K562 (cell line): ENCODE results near the gene MYO1F. TPM values are rescaled to one million over a fixed set of nuclear protein-coding genes. Genes with fewer than 3 reads are reported as not detected.
A peak's percentile ranks its signal among the peaks of the same experiment; 100 is the strongest.

Experiments used
- CBX5 ChIP-seq: IDR thresholded peaks from 2 replicates; pipeline ENCODE4 v1.6.1; 2014; ENCODE audit warnings: low read depth, borderline replicate concordance
- CREB1 ChIP-seq, 2 experiments: sonication (generic) in 1 of 2; formaldehyde crosslinking in 1 of 2; IDR thresholded peaks; 2 replicates each; pipeline versions ENCODE4 v1.6.1 to v1.8.0; 2012 to 2022; ENCODE audit warnings: inconsistent platforms in 1 of 2, mild to moderate bottlenecking in 1 of 2, missing genetic modification reagents in 1 of 2, moderate library complexity in 1 of 2
- CREM ChIP-seq: IDR thresholded peaks from 2 replicates; pipeline ENCODE4 v1.6.1; 2014; ENCODE audit warnings: antibody characterized with exemption, low read depth
- CXXC5 ChIP-seq: fragments of 250-450 bp; sonication (Bioruptor Pico); IDR thresholded peaks from 2 replicates; pipeline ENCODE4 v1.8.0; 2022; ENCODE audit warnings: inconsistent platforms, mild to moderate bottlenecking, moderate library complexity
- ELF4 ChIP-seq: fragments of 450-650 bp; formaldehyde crosslinking; IDR thresholded peaks from 2 replicates; pipeline ENCODE4 v1.4.0; 2022; ENCODE audit warnings: missing genetic modification characterization
- IRF1 ChIP-seq: sonication (generic); formaldehyde crosslinking; IDR thresholded peaks from 2 replicates; pipeline ENCODE4 v1.8.0; 2022; ENCODE audit warnings: missing genetic modification reagents, mild to moderate bottlenecking, borderline replicate concordance
- LCOR ChIP-seq: sonication (generic); formaldehyde crosslinking; IDR thresholded peaks from 2 replicates; pipeline ENCODE4 v1.8.0; 2022; ENCODE audit warnings: mild to moderate bottlenecking, missing genetic modification reagents
- NRF1 ChIP-seq, 2 experiments: fragments of 450-650 bp; IDR thresholded peaks in 1 of 2; conservative IDR thresholded peaks in 1 of 2; 2 replicates each; pipeline ENCODE4 v1.6.1; 2014; ENCODE audit warnings: mild to moderate bottlenecking in 2 of 2
- NUFIP1 ChIP-seq: fragments of 450-650 bp; IDR thresholded peaks from 2 replicates; pipeline ENCODE4 v1.6.1; 2018; ENCODE audit not compliant: partially characterized antibody
- POLR2B ChIP-seq: fragments of 450-650 bp; IDR thresholded peaks from 2 replicates; pipeline ENCODE4 v1.6.1; 2018; ENCODE audit warnings: low read depth; ENCODE audit not compliant: partially characterized antibody
- RAD21 ChIP-seq, 2 experiments: fragments of 250-450 bp in 1 of 2; fragments of 450-650 bp in 1 of 2; sonication (Bioruptor Pico) in 1 of 2; formaldehyde crosslinking in 1 of 2; IDR thresholded peaks in 1 of 2; conservative IDR thresholded peaks in 1 of 2; 2 replicates each; pipeline versions ENCODE4 v1.4.0 to v1.8.0; 2020 to 2022; ENCODE audit warnings: mild to moderate bottlenecking in 2 of 2, moderate library complexity in 1 of 2
- RBFOX2 ChIP-seq: fragments of 200-400 bp; formaldehyde crosslinking; IDR thresholded peaks from 2 replicates; pipeline ENCODE4 v1.6.1; 2017; ENCODE audit warnings: low read depth, mild to moderate bottlenecking, low read length, moderate library complexity
- RBM15 ChIP-seq: fragments of 200-400 bp; formaldehyde crosslinking; IDR thresholded peaks from 2 replicates; pipeline ENCODE4 v1.6.1; 2018; ENCODE audit warnings: mild to moderate bottlenecking, low read length, moderate library complexity; ENCODE audit not compliant: insufficient read depth
- SMAD4 ChIP-seq: fragments of 250-450 bp; sonication (Bioruptor Pico); conservative IDR thresholded peaks from 2 replicates; pipeline ENCODE4 v1.8.0; 2021; ENCODE audit warnings: inconsistent platforms, mild to moderate bottlenecking, moderate library complexity
- SP2 ChIP-seq: IDR thresholded peaks from 2 replicates; pipeline ENCODE4 v1.6.1; 2011; ENCODE audit warnings: mild to moderate bottlenecking, low read depth, low read length, moderate library complexity; ENCODE audit not compliant: poor library complexity, severe bottlenecking; ENCODE audit errors: extremely low read depth
- SUPT5H ChIP-seq: fragments of 450-650 bp; IDR thresholded peaks from 2 replicates; pipeline ENCODE4 v1.6.1; 2016
- WHSC1 ChIP-seq: IDR thresholded peaks from one replicate; pipeline ENCODE4 v1.6.1; 2012; ENCODE audit warnings: low read length, control low read depth, inconsistent platforms
- ZBTB7A ChIP-seq: IDR thresholded peaks from 2 replicates; pipeline ENCODE4 v1.6.1; 2011; ENCODE audit warnings: low read depth, mild to moderate bottlenecking, low read length, moderate library complexity, borderline replicate concordance; ENCODE audit not compliant: control insufficient read depth
- ZNF316 ChIP-seq: fragments of 450-650 bp; IDR thresholded peaks from 2 replicates; pipeline ENCODE4 v1.6.1; 2016
- polyA plus RNA-seq, 8 experiments: library from polyadenylated mRNA; depleted of rRNA in 4 of 8; stranded (reverse) in 5 of 8; unstranded in 3 of 8; fragments of >200 nt; fragmentation: Nextera tagmentation in 2 of 8; fragmentation: Illumina TruSeq in 1 of 8; extraction: Ambion mirVana in 2 of 8; extraction: Trizol in 1 of 8; gene quantifications; 2 replicates each; pipeline versions ENCODE4 v1.2.1 to v1.2.3, GENCODE V29; 2011 to 2014; ENCODE audit warnings: inconsistent platforms in 1 of 8, missing spikeins in 1 of 8
- total RNA-seq, 7 experiments: library from RNA; depleted of rRNA in 6 of 7; stranded (reverse); fragments of >200 nt in 6 of 7; fragmentation: Illumina TruSeq in 2 of 7; extraction: Trizol in 2 of 7; gene quantifications; 2 replicates each; pipeline versions ENCODE4 v1.2.1 to v1.2.3, GENCODE V29; 2011 to 2021; ENCODE audit warnings: low replicate concordance in 1 of 7
- TF ChIP-seq, protein P1 (sequence below), 2 experiments: IDR thresholded peaks in 1 of 2; conservative IDR thresholded peaks in 1 of 2; 2 replicates each; pipeline ENCODE4 v1.6.1; 2016; ENCODE audit warnings: low read depth in 2 of 2, mild to moderate bottlenecking in 1 of 2, missing compliant biosample characterization in 1 of 2, missing genetic modification characterization in 1 of 2, moderate library complexity in 1 of 2
- TF ChIP-seq, protein P2 (sequence below): IDR thresholded peaks from 2 replicates; pipeline ENCODE4 v1.6.1; 2011; ENCODE audit warnings: borderline replicate concordance, low read depth, mild to moderate bottlenecking, moderate library complexity, low read length; ENCODE audit not compliant: insufficient read depth, poor library complexity, severe bottlenecking
- TF ChIP-seq, protein P3 (sequence below): fragments of 450-650 bp; IDR thresholded peaks from 2 replicates; pipeline ENCODE4 v1.6.1; 2016

The MYO1F gene
- total and polyA plus RNA-seq, 9 of the 15 experiments (the other 6 are each of a cell fraction or from before 2014, with no cell fraction given), result 0.78 to 9.4 (median 4.3) TPM

DNA sequence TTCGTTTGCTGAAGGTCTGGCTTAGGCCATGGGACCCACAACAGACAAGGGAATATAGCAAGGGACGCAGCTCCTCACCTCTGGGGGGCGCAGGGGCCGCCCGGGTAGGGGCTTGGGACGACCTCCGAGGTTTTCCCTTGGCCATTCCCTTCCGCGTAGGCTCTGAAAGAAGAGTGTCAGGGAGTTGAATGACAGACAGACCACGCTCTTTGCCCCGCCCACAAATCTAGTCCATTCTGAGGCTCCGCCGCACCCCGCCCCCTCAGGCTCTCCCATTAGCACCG, 51.9 kb downstream of the MYO1F start (continued):
- TF ChIP-seq, protein P1, sequence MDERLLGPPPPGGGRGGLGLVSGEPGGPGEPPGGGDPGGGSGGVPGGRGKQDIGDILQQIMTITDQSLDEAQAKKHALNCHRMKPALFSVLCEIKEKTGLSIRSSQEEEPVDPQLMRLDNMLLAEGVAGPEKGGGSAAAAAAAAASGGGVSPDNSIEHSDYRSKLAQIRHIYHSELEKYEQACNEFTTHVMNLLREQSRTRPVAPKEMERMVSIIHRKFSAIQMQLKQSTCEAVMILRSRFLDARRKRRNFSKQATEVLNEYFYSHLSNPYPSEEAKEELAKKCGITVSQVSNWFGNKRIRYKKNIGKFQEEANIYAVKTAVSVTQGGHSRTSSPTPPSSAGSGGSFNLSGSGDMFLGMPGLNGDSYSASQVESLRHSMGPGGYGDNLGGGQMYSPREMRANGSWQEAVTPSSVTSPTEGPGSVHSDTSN (CRISPR knock-in tag; IDR thresholded peaks at IDR 0.05; ENCODE audit: low read depth), result peak; percentile 72
- TF ChIP-seq, protein P1 (tag; conservative IDR thresholded peaks at IDR 0.05; ENCODE audit: low read depth), result peak; percentile 92
- TF ChIP-seq CBX5, result no peak
- peak; percentile 48 for TF ChIP-seq POLR2B
- TF ChIP-seq, protein P2, sequence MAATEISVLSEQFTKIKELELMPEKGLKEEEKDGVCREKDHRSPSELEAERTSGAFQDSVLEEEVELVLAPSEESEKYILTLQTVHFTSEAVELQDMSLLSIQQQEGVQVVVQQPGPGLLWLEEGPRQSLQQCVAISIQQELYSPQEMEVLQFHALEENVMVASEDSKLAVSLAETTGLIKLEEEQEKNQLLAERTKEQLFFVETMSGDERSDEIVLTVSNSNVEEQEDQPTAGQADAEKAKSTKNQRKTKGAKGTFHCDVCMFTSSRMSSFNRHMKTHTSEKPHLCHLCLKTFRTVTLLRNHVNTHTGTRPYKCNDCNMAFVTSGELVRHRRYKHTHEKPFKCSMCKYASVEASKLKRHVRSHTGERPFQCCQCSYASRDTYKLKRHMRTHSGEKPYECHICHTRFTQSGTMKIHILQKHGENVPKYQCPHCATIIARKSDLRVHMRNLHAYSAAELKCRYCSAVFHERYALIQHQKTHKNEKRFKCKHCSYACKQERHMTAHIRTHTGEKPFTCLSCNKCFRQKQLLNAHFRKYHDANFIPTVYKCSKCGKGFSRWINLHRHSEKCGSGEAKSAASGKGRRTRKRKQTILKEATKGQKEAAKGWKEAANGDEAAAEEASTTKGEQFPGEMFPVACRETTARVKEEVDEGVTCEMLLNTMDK, result peak; percentile 27
- no peak for TF ChIP-seq CREB1 (IDR thresholded peaks at IDR 0.05)
- TF ChIP-seq CREB1 (CRISPR knock-in tag; IDR thresholded peaks at IDR 0.05), result peak; percentile 57; the same call in 1 of the 2 replicates
- TF ChIP-seq ZBTB7A, result peak; percentile 75; the same call in 1 of the 2 replicates
- no peak for TF ChIP-seq ELF4 (CRISPR knock-in tag)
- peak in 1 of 2 experiments; percentile 60; a peak in 3 of 4 replicates for TF ChIP-seq NRF1 (conservative IDR thresholded peaks at IDR 0.05 in 1 of 2, IDR thresholded peaks at IDR 0.05 in 1 of 2)
- TF ChIP-seq RBFOX2, result peak; percentile 55
- peak; percentile 48; the same call in 1 of the 2 replicates for TF ChIP-seq SUPT5H
- TF ChIP-seq, protein P3, sequence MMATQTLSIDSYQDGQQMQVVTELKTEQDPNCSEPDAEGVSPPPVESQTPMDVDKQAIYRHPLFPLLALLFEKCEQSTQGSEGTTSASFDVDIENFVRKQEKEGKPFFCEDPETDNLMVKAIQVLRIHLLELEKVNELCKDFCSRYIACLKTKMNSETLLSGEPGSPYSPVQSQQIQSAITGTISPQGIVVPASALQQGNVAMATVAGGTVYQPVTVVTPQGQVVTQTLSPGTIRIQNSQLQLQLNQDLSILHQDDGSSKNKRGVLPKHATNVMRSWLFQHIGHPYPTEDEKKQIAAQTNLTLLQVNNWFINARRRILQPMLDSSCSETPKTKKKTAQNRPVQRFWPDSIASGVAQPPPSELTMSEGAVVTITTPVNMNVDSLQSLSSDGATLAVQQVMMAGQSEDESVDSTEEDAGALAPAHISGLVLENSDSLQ, result peak; percentile 98
- no peak for TF ChIP-seq RBM15
- peak in 1 of 2 experiments; percentile 22; a peak in 2 of 4 replicates for TF ChIP-seq RAD21 (CRISPR knock-in tag; conservative IDR thresholded peaks at IDR 0.05 in 1 of 2, IDR thresholded peaks at IDR 0.05 in 1 of 2)
- peak; percentile 12; the same call in 1 of the 2 replicates for TF ChIP-seq CREM
- TF ChIP-seq SP2, result no peak
- TF ChIP-seq WHSC1, result no peak
- no peak for TF ChIP-seq ZNF316
- TF ChIP-seq IRF1, result no peak
- TF ChIP-seq SMAD4 (CRISPR knock-in tag), result no peak
- no peak for TF ChIP-seq NUFIP1
- 0 out of 2 replicates have a peak, but pooled peaks have one; percentile 47 for TF ChIP-seq LCOR
- peak; percentile 22 for TF ChIP-seq CXXC5 (CRISPR knock-in tag)
